Measurements from ENCODE around the gene HABP2.

Gene HABP2

DNA sequence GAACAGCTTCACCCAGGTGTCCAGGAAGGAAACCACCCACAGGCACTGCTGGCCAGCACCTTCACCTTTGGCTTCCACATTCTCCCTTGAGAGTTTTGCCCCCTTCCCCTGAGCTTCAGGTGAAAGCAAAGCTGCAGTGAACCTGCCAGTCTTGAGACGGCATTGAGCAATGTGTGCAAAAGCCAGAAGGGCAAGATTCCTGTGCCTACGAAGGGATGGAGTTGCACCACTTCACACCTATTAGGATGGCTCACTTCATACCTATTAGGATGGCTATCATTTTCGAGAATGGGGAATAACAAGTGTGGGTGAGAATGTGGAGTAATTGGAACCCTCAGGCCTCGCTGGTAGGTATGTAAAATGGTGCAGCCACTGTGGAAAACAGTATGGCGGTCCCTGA is 7.2 kb downstream of the HABP2 start:
- DNase-seq, result no peak

DNA sequence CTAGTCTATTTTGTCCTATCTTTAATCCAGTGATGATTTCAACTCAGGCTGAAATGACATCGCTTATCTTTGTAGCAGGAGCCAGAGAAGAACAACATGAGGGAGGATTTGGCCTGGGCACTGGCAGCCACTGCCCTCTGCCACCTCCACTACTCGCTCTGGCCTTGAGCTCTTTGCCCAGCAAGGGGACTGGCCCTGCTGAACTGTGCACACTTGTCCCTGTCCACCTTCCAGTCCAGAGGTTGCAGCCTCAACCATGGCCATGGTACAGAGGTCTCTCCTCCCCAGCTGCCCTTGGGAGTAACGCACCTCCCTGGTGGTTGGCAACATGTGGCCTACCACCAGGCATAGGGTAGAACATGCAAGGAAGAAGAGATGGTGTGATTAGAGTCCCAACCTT is 8.4 kb downstream of the HABP2 start:
- no peak for DNase-seq

DNA sequence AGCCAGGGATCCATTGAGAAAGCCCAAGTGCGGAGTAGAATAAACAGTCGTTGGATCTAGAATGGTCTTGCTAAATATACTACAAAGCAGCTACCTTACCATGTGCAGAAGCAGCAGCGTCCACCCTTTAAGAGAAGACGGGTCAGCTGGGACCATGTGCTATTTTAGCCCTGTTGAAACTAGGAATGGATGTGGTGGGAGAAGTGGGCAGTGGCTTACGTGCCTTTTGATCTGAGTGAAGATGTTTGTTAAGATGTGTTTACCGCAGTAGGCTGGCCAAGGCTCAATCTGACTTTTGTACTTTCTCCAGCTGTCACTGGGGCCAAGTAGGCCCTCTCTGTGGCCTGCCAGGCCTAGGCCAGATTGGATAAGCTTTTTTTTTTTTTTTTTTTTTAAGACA is 9.2 kb downstream of the HABP2 start:
- DNase-seq, result no peak

DNA sequence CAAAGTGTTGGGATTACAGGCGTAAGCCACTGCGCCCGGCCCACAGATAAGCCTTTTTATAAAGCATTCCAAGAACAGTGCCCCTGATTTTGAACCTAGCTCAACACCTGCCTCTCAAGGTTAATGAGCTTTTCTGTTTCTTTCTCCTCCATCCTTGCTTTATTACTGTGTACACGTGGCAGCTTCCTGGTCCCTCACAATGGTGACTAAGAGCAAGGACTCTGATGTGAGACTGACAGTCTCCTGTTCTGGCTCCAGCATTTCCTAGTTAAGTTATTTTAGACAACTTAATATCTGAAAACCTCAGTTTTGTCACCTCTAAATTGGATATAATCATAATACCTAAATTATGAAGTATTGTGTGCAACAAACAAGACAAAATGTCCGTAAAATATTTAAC is 9.9 kb downstream of the HABP2 start:
- DNase-seq, result no peak

DNA sequence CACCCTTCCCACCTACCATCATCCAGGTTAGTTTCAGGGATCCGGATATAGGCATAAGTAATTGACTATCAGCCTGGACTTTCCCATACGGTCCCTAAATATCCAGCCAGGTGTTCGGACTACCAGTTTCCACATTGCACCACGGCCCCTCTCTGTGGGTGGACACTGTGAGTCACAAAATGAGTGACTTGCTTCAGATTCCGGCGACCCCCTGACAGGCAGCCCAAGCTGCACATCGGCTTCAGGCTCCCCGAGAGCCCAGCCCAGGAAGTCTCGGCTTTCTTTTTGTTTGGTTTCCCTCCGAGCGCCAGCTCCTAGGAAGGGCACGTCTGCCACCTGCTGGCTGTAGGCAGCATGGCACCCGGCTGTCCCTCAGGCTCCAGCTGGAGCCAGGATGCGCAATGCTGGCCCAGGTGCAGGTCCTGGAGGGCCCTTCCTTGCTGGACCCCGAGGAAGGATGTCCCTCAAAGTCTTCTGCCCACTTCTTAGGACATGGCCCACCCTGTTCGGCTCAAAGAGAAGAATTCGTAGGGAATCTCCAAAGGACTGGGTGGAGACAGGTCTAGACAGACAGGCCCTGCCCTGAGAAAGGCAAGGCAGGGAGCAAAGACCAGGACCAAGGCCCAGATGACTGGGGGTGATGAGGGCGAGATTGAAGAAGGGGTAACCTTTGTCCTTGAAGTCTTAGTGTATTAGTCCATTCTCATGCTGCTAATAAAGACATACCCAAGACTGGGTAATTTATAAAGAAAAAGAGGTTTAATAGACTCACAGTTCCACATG is 10.6 kb downstream of the HABP2 start:
- peak; percentile 66 for DNase-seq

DNA sequence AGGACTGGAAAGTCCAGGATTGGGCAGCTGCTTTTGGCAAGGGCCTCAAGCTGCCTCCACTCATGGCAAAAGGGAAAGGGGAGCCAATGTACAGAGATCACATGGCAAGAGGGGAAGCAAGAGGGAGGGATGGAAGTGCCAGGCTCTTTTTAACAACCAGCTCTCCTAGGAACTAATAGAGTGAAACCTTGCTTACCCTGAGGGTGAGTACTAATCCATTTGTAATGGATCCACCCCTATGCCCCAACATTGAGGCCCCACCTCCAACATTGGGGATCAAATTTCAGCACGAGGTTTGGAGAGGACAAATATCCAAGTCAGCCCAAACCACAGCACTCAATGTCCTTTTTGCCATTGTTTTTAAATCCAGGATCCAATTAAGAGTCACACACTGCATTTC is 12.5 kb downstream of the HABP2 start:
- no peak for DNase-seq

DNA sequence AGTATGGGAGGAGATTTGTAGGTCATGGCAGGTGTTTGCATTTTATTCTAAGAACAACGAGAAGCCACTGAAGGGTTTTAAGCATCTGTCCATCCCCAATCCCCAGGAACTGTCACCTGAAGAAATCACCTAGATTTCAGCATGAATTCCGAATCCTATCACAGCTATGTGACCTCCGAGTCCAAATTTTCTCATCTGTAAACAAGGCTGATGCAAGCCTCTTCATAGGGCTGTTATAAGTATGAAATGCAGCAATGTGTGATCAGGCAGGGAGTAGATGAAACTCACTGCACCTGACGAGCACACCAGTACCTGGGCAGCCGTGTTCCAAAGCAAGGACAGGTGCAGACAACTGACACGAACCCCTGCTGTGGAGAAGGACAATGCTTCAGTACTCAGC is 14.0 kb downstream of the HABP2 start:
- DNase-seq, result no peak

DNA sequence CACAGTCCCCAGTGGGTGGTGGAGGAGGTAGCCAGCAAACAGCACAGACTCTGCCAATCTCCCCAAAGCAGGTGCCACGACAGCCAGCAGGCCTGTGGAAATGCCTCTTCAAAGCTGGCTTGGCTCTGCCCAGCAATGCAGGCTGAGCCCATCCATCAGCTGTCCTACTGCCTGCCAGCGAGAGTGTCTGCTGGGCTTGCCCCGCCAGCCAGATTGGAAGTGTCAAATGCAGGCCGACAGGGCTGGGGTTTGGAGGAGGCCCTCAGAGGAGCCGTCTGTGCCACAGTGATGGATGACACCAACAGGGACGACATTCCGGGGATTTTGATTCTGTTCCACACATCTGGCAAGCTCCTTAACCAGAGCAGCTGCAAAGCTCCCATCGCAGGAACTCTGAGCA is 16.7 kb downstream of the HABP2 start:
- no peak for DNase-seq

DNA sequence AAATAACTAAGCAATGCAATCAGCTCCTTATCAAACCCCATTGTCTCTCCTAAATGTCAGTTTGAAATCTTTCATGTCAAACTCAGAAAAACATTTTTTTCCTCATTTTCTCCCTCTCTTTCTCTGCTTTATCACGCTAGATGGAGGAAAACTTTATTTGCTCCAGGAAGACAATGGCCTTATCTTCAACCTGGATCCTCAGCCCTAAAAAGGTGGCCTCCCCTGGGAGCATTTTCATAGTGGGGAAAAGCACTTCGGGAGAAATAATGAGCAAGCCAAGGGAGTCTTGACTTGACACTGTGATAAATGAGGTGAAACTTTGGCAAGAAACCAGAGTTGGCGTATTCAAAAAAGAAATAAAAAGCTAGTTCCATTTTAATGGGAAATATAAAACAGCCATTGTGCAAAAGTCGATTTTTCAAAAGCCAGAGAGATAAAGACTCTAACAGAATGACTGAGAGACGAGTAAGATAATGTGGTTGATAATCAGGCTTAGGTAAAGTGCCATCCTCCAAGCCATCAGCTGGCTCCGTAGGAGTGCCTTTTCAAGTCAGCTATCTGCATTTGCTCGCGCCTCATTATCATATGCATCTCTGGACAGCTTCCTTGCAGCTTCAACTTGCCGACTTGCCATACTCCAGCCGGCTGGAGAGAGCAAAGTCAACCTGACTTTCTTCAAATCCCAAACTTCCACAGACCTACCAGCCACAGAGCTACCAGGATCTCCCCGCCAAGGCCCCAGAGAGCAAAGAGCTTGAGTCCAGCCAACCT is 19.9 kb downstream of the HABP2 start:
- DNase-seq, result no peak

DNA sequence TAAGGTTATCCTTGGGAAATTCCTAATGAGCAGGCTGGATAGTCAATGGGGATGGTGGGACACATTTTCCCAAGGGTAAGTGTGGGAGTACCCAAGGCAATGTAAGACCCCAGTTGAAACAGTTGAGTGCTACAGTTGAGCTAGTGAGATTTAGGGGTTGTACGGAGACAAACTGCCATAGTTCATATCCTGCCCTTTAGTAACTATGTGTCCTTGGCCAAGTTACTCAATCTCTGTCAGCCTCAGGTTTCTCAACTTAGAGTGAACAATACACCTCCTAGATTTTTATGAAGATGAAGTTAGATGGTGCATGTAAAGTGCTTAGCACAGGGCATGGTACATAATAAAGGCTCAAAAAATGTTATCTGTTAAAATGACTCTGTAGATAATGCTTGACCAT is 20.5 kb downstream of the HABP2 start:
- no peak for DNase-seq

DNA sequence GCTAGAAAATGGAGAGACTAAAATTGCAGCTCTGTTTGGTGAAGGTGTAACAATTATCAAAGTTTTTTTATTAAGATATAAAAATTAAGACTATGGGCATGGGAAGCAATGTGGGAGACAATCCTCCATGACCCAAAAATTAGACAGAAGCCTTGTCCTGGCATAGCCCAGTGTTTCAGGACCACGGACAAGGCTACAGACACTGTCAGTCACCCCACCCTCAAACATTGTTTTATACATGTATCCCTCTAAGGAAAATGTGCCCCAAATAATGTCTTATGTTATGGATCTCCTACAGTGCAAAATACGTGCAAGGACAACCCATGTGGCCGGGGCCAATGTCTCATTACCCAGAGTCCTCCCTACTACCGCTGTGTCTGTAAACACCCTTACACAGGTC is 24.0 kb downstream of the HABP2 start:
- DNase-seq, result no peak

DNA sequence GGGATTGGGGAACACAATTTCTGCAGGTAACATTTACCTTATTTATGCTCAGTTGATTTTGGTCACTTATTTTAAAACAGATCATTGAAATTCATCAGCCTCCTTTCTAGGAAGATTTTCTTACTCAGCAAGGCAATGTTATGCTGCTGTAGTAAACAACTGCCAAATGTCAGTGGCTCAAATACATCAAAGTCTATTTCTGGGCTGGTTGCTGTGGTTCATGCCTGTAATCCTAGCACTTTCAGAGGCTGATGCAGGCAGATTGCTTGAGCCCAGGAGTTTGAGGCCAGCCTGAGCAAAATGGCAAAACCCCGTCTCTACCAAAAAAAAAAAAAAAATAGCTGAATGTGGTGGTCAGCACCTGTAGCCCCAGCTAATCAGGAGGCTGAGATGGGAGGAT is 25.9 kb downstream of the HABP2 start:
- no peak for DNase-seq

DNA sequence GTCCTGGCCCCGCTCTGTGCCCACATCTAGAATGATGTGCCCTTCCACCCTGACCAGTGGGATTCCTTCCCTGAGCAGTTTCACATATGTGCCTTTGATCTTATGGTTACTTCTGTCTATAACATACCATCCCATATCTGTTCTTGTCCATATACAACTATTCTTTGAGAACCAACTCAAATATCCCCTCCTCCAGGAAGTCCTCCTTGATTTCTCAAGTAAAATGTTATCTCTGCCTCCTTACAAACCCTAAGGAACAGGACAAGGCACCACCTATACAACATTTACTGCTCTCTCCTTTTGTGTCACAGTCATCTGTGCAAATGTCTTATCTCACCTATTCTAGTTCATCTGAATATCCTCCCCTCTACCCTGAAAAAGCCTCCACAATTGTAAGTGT is 28.2 kb downstream of the HABP2 start:
- DNase-seq, result no peak

DNA sequence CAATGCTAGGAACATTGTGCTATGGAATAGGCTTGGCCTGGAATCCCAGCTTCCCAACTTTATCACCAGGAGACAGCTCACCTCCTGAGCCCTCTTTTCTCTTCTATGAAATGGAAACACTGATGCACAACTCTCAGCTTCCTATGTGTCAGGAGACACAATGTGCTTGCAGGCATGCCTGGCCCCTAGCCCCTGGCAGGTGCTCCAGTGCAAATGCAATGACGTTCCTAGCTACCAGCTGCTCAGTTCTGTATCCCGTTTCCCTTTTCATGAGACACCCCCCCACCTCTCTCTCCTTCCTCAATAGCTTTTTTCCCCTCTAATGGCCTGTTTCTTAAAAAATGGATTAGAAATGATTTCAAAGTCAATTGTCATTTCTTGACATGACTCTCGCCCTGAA is 30.7 kb downstream of the HABP2 start:
- DNase-seq, result no peak

DNA sequence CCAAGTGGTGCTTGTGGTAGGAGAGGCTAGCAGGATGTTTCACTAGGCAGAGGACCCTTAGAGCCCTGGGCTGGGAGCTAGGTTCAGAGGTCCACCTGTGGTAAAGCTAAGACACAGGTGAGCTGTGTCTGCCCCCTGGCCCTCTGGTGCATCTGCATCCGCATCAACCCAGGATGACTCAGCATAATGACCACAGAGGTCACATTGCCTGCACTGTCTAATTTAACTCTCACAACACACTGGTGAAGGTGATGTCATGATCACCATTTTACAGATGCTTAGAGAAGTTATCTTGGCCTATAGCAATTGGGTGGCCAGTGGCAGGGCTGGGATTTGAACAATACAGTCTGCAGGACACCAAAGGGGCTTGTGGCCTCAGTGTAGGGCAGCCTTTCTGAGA is 33.1 kb downstream of the HABP2 start:
- no peak for DNase-seq

DNA sequence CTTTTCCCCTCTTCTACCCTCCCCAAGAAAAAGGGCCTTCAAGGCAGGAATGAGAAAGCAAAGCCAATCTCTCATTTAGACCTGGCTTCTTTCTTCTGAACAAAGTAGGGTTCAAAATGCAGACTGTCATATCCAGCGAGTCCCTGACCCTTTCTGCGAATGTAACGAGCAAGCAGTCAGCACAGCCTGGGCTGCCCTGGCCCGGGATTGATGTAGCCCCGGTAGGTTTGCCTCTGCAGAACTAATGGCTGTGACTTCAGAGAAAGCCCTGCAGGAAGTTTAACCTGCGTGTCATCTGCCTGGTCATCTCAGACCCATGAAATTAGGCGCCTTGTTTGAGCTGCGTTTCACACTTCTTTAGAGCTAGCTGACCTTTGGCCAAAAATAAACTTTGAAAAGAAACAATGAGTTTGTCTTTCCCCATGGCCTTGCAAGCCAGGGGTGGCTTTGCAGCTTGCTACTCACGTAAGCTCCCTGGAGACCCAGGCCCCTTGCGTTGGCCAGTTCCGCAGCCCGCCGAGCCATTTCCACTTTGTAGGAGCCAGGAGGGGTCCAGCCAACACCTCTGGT is 36.4 kb downstream of the HABP2 start:
- DNase-seq, result no peak

DNA sequence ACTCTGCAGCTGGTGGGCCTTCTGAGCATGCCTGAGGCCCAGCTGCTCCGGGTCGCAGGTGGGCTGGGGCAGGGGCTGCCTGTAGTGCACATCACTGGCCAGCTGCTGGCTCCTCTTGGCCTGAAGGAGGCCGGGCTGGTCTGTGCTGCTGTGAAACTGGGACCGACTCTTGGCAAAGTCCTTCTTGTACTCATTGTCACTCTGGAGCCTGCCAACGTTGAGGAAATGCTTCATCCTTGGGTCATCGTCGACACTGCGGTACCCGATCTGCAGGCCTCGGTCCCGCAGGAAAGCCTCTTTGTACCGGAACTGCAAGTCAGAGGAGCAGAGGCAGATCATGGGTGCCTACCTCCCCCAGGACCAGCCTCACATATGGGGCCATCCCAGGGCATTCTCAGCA is 37.7 kb downstream of the HABP2 start:
- DNase-seq, result no peak

DNA sequence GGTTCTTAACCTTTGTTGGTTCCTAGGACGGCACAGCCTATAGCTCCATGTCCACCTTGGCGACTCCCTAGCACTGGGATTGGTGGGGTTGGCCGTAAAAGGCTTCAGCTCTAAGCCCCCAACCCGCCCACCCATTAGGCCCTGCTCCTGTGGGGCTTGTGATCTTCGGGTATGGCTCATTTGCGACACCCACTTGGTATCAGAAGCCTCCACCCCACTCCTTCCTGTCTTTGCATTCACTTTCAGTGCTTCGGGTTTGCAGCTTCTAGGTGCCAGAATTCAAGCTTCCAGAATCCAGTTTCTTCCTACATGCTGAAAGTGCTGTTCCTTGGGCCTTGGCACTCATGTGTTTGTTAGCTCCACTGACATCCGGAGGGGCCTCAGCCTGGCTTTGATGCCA is 39.5 kb downstream of the HABP2 start:
- no peak for DNase-seq

DNA sequence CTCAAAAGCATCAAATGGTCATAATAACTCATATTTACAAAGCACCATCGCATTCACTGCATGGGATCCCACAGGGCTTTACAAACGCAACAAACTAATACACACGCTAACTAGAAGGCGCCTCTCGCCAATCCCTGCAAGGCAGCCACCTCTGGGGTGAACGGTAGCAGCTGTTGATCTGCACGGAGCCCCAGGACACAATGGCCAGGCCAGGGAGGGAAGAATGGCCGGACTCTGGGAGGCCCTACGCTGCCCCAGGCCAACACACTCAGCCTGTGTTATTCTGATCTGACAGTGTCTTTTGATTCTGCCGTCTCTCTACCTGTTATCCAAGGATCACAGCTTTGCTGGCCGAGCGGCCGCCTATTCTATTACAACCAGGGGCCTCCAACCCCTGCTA is 41.8 kb downstream of the HABP2 start:
- DNase-seq, result no peak

DNA sequence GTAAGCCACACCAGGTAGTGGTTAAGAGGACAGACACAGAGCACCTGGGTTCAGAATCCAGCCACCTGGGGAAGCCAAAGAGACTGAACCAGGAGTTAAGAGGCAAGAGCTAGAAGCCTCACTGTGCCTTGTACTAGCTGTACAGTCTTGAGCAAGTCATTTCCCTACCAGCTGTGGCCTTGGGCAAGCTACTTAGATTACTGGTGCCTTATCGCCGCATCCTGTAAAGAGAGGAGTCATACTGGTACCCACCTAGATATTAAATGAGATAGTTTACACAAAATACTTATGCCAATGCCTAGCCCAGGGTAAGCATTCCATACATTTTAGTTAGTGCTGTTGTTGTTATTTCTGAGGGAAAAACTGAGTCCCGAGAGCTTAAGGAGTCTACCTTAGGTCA is 47.7 kb downstream of the HABP2 start:
- no peak for DNase-seq

DNA sequence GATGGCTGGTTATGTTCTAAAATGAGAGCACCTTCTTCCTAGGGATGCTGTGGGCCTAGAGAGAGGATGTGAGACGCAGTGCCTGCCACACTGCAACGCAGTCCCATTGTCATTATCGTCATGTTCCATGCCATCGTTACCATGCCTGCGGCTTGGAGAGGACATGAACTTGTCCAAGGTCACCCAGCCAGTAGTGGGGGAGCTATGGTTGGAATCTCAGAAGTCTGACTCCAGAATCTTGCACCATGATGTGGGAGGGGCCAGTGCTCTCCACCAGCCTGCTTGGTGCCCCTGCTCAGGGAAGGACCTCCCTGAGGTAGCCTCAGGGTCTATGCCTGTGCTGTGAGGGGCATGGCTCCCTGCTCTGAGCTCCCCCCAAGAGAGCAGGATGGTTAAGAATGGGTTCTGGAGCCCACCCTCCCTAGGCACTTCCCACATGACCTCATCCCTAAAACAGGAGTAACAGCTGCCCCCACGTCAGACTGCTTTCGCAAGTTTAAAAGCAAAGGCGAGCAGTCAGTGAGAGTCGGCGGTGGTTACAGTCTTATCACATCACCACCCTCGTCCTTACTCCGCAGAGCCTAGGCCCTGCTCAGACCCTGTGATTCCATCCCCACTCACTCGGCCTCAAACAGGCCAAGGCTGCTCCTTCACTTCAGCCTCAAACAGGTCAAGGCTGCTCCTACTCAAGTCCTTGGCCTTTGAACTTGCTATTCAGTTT is 50.4 kb downstream of the HABP2 start:
- DNase-seq, result no peak

DNA sequence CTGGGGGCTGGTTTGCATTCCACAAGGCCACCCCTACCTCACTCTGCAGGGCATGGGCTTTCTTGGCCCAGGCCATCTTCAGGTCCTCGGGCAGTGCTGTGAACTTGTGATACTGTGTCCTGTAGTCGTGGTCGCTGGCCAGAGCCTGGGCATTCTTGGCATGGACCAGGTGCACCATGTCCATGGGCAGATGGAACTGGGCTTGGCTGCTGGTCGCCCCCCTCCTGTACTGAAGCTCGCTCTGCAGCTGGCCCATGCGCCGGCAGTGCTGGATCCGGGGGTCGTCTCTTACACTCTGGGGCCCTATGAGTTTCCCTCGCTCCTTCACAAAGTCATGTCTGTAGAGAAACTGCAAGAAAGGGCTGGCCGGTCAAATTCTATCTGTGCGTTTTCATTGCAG is 51.7 kb downstream of the HABP2 start:
- DNase-seq, result no peak

DNA sequence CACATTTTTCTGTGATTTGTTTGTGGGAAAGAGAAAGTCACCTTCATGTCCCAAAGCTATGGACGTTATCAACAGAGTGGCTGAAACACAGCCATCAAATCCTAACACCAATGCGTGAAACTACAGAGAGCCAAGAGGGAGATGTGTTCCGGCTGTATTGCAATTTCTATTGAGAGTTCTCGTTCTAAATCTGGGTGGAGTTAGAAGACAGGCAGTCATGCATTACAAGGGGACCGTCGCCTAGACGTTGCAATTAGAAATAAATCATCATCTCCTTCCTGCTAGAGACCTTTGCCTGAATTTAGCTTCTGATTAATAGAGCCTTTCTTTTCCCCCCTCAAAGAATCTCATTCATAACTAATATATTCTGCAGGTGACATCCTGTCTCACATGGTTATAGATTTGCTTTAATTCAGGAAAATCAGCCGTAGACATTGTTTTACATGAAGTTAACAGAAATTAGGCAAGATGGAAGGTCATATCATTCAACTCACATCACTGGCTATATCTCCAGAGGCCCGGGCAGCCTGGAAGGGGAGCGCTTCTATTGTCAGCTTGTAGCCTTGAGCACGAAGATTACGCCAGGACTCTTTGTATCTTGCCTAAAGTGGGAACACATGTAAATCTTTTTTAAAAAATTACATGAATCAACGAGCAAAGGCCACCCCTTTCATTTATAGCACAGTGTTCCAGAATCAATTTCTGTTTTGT is 52.6 kb downstream of the HABP2 start:
- no peak for DNase-seq
